ENCODE data around the gene MNAT1.
"Not testable (repeated sequence)": the region's sequence is repeated elsewhere in the genome, so short reads cannot be mapped to it uniquely, and the experiment has no call there.

MNAT1 gene

DNA sequence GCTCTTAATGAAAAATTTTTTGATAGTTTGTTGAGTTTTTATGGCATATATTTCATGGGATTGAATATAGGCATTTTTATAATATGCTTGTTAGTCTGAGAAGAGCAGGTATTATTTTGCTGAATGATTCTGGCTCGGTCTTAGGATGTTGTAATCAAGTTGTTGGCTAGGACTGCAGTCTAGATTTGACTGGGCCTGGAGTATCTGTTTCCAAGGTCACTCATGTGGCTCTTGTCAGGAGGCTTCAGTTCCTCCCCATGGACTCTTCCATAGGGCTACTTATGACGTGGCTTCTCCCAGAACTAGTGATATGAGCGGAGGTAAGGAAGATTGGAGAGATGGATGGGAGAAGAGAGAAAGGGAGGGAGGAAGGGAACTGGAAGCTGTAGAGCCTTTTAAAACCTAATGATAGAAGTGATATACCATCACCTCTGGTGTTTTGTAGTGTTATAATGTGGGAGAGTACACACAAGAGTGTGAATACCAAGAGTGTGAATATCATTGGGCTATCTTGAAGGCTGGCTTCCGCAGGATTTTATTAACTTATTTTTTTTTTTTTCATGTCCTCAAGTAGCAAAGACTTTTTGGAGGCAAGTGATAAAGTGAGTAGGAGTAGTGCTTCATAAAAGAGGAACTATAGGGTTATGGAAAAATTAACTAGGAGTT, 4.4 kb downstream of the MNAT1 start:
- DNase-seq (ENCODE audit: low spot score) = no peak

DNA sequence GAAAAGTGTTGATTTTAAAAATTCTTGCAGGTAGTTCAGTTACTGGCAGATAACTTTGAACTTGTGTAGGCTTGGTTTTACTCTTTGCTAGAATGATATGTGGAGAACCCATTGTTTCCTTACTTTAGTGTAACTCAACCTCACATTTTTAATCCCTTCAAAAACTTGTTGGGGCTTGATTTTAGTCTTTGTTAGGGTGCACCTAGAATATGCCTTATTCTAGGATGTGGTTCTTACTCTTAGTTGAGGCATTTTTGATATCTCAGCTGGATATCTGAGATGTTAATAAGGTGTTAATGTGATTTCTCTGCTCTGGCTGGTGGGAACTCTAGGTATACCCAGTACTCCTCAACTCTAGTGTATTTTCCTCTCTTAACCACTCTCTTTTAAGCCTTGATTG, 10.0 kb downstream of the MNAT1 start:
- no peak for DNase-seq (ENCODE audit: low spot score)

DNA sequence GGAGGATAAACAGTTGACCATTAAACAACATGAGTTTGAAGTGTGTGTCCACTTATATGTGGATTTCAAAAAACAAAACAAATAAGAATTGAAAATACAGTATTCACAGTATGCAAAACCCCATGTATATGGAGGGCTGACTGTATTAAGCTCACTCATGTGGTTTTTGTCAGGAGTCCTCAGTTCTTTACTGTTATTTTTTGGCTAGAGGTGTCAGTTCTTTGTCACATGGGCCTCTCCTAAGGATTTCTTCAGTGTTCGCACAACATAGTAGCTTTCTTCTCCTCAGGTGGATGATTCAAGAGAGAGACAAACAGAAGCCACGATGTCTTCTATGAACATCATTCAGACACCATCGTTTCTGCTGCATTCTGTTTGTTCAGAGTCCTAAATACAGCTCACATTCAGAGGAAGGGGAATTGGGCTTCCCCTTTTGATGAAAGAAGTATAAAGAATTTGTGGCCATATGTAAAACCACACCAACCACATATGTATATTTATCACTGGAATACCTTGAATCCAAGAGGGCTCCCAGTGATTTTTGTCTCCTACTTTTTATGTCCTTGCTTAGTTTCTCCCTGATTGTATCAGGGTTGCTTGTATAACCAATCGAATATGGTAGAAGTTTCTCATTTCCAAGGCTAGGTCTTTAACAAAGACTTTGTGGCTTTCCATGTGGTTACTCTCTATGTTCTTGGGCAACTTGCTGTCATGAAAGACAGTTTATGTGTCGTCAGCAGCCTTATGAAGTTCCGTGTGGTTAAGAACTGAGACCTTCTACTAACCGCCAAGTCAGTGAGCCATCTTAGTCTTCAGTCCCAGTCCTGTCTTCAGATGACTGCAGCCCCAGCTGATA, 18.9 kb downstream of the MNAT1 start:
- no peak for DNase-seq (ENCODE audit: low spot score)

DNA sequence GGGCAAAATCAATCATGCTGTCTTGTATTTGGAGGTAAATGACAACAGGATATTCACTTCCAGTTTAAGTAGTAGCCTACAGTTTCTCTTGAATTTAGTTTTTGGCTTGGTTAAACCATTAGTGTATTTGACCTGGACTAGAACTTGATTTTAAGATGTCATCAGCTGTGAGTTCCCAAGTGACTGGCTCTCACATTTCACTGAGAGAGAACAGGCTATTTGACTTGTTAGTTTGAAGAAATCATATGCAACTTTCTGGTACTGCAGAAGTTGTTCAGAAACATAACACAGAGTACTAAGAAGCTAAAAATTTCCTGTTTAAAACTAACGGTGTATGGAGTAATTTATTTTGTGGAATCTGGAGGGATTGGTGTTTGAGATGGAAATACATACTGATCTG, 22.3 kb downstream of the MNAT1 start:
- DNase-seq (ENCODE audit: low spot score) = no peak

DNA sequence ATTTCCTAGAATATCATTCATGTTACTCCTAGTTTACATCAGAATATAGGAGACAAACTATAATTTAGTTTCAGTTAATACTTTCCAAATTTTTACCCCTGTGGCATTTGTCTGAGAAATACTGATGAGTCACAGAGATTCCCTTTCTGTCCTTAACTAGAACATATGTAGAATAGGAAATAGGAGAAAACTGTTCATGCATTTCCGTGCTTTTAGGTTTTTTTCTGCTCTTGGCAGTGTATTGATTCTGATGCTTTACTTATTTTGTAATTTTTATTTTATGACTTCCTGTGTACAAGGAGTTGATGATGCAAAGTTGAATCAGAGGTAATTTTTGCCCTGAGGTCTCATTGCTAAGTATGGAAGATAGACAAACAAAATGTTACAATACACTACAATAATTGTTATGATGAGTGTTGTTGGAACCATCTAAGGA, 23.0 kb downstream of the MNAT1 start:
- DNase-seq (ENCODE audit: low spot score) = no peak

DNA sequence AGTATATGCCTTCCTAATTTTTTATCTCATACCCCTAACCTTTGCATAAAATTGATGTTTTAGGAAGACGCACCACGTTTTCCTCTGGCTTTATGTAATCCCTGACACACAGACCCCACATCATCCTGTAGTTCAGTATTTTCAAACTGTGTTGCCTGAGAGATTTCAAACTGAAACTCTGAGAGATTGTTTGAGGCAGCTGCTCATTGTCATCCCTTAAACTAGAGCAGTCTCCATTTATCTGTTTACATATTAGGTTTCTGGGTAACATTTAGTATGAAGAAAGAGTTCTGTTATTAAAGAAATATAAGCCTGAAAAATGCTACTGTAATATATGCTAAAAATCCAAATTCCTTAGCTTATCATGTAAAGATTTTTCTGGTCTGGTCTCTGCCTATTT, 24.3 kb downstream of the MNAT1 start:
- no peak for DNase-seq (ENCODE audit: low spot score)

DNA sequence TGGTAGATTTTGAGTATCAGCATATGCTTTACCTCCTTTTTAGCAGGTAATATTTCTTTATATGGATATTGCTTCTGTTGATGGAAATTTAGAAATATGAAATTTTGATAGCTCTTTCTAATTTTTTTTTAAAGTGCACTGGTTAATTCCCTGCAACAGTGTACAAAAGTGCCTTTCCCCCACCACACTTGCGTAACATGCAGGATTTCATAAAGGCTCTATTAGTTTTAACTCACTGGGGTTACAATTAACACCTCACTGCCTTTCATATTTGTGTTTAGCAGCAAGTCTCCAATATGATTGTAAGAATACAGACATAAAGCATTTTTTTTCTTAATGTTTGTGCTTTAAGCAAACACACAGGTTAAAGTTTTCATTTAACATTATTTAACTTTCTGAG, 25.6 kb downstream of the MNAT1 start:
- no peak for DNase-seq (ENCODE audit: low spot score)

DNA sequence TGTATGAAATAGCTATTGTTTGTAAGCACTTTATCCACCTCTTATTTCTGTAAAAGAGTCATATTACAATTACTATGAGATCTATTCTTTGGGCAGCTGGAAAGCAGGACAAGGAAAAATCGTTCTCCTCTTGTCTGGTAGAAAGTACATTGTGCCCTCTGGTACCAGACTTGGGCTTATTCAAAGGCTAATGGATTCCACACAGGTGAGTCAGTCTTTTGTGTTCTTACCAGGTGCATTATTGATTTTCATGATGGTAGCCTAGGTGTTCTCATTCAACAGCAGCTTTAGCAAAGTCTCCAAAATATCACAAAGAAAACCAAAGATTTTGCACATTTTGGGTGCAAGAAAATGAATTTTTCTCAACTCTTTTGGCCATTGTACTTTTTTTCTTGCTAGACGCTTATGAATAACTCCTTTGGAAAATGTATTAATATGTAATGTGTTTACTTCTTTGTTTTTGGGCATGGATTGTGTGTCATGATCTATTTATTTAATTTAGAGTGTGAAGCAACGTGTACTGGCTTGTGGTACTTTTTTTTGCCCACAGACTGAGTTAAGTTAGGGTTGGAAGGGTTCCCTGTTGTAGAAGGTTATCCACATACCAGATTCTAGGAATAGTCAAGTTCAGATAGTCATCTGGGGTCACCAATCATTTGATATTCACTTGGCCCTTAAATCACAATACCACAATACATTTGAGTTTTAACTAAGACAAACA, 26.2 kb downstream of the MNAT1 start:
- DNase-seq (ENCODE audit: low spot score) = peak; percentile 11

DNA sequence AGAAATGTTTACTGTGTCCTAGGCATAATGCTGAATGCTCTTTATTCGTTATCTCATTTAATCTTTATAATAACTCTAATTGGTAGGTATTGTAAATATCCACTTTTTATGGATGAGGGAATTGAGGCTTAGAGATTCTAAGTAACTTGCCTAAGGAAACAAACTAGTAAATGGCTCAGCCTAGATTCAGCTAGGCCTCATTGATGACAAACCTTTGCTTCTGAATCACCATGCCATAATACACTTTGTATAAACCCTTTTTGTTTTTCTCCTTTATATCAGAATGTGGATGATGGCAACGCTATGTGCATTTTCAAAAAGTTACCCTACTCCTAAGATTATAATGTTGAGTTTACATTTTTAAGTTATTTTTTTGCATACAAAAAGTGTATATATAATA, 34.0 kb downstream of the MNAT1 start:
- no peak for DNase-seq (ENCODE audit: low spot score)

DNA sequence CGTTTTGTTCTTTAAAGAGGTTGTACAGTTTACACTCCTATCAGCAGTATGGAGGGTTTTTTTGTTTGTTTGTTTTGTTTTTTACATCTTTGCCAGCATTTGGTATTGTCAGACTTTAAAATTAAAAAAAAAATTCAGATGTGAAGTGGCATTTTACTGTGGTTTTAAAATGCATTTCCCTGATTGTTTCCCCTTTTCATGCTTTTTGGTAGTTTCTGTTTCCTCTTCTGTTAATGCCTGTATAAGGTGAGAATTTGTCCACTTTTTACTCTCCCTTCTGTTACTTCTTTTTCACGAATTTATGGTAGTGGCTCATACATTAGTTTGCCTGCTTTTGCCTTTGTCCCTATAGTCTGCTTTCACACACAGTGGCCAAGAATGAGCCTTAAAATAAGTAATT, 36.6 kb downstream of the MNAT1 start:
- DNase-seq (ENCODE audit: low spot score) = no peak

DNA sequence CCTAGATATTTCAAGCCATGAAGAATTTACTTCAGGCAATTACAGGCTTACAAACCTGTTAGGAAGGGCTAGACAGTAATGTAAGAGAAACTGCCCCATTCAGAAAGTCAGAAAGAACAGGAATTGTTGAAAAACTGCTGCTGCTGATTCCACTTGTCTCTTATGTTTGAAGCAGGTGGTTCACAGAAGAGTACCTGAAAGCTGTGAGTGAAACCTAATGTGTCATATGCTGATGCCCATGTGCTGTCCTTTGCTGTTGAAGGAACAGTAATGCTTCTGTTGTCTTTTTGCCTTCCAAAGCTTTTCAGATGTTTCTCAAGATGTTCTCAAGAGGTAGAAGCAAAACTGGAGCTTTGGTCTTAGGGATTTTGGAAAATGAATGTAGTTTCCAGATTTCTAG, 39.0 kb downstream of the MNAT1 start:
- DNase-seq (ENCODE audit: low spot score) = no peak

DNA sequence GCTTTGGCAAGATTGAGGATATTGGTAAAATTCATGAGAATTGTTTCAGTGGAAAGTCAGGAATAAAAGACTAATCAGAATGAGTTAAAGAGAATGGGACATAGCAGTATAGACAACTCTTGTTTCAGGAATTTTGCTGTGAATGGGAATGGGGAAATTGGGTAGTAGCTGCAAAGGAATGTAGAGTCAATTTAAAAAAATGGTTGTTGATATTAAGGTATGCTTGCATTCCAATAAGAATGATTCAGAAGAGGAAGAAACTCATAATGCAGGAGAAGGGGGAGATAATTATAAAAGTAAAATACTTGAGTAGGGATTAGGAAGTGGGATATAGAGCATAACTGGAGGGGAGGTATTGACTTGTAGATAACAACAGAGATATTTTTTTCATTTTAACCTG, 40.7 kb downstream of the MNAT1 start:
- DNase-seq (ENCODE audit: low spot score) = no peak

DNA sequence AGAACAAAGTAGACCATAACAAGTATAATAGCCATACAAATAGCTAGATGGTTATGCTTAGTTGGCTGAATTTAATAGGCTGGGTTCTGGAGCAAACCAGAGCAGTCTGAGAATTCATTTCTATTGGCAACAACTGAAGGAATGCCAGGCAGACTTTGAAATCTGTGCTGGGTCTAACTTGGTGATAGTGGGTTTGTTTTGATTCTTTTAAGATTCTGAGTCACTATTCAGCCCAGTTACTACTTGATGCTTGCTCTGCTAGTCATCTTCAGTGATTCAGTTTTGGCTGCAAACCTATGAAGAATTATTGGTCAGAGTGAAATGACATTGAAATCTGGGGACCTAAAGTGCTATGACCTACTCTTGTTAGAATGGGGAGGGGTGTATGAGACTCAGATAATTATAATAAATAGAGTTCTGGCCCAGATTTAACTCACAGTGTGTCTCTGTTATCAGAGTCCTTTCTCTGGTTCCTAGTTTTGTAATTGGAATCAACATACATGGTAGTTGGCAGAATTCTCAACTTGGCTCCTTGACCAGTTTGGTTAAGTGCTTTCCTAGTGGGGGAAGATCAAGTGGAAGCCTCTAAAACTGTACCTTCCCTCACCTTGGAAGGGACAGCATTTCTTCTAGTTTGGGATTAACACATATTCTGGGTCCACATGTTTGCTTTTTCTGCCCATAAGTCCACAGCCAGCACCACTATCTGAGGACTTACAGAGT, 43.5 kb downstream of the MNAT1 start:
- no peak for DNase-seq (ENCODE audit: low spot score)

DNA sequence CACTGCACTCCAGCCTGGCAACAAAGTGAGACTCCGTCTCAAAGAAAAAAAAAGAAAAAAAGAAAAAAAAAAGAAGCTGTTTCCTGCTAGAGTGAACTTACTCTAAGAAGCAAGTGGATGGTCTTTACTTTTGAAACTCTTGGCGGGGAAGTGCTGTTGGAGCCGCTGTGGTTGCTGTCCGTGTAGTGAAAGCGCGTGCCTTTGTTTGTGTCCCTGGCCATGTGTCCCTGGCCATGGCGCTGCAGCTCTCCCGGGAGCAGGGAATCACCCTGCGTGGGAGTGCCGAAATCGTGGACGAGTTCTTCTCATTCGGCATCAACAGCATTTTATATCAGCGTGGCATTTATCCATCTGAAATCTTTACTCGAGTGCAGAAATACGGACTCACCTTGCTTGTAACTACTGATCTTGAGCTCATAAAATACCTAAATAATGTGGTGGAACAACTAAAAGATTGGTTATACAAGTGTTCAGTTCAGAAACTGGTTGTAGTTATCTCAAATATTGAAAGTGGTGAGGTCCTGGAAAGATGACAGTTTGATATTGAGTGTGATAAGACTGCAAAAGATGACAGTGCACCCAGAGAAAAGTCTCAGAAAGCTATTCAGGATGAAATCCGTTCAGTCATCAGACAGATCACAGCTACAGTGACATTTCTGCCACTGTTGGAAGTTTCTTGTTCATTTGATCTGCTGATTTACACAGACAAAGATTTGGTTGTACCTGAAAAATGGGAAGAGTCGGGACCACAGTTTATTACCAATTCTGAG, 45.4 kb downstream of the MNAT1 start:
- DNase-seq (ENCODE audit: low spot score) = not testable (repeated sequence)

DNA sequence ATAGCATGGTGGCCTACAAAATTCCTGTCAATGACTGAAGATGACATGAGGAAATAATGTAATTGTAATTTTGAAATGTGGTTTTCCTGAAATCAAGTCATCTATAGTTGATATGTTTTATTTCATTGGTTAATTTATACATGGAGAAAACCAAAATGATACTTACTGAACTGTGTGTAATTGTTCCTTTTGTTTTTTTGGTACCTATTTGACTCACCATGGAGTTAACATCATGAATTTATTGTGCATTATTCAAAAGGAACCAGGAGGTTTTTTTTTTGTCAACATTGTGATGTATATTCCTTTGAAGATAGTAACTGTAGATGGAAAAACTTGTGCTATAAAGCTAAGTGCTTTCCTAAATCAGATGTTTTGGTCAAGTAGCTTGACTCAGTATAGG, 46.0 kb downstream of the MNAT1 start:
- not testable (repeated sequence) for DNase-seq (ENCODE audit: low spot score)

DNA sequence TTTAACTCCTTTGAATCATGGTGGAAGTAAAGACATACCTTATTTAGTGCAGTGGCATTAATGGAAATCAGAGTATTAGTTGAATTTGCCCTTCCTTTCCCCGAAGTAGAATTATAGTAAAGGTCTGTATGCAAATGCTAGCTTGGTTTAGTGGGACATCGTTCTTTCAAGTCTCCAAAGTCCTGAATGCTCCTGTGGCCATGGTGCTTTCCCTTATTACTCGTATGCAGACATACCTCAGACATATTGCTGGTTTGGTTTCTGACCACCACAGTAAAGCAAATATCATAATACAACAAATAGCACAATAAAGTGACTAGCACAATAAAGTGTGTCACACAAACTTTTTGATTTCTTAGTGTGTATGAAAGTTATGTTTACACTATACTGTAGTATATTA, 52.3 kb downstream of the MNAT1 start:
- DNase-seq (ENCODE audit: low spot score) = no peak

DNA sequence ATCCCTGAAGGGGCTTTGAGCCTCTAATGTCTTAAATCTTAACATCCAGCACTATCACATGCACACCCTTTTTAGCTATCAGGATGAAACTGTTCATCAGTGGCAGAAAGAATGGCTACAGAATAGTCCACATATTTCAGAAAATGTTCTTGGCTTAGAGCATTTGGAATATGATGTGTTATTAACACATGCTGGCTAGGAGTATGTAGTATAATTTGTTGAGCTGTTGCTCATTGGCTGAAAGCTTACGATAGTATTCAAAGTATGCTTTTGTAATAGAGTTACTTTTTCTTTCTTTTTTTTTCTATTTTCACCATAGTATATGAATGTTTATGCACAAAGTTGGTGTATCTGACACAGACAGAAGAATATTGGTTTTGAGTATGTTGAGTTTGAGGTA, 55.1 kb downstream of the MNAT1 start:
- no peak for DNase-seq (ENCODE audit: low spot score)

DNA sequence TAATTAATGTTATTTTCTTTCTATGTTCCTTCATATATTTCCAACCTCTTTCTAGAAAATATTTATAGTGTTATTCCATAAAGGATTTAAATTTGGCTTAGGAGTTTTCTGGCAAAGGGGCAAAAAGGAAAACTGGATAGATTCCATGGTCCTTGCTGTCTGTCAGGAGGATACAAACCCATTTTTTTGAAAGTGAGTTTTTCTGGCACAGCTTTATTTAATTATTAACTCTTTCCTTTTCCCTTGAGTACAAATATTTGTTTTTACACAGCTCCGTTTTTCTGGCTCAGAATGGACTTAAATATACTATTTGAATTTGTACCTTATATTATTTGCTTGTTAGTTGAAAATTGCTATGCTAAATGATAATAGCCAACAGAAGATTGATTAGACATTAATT, 56.3 kb downstream of the MNAT1 start:
- DNase-seq (ENCODE audit: low spot score) = peak; percentile 7

DNA sequence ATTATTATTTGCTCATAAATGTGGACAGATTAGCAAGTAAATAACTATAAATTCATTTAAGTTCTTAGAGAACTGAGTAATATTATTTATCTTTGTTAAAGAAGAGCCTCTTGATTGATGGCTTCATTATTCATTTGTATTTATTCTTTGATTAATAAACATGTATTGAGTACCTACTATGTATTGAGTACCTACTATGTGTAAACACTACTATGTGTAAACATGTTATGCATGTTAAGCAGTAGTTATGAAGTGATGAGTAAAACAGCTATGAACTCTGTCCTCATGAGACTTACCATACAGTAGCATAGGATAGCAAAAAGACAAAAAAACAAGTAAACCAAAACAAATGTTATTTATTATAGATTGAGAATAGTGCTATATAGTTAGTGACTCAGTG, 61.9 kb downstream of the MNAT1 start:
- no peak for DNase-seq (ENCODE audit: low spot score)

DNA sequence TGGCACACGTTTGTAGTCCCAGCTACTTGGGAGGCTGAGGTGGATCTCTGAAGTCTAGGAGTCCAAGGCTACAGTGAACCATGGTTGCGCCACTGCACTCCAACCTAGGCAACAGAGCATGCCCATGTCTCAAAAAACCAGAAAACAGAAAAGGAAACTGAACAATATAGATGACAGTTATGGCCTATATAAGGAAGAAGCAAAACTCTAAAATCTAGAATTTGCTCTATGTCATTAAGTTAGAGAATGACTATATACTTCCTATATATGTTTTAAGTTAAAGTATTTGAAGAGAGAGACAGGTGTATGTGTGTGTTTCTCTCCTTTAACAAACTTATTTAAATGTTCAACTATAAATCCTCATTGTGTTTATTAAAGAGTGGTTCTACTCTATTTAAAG, 65.8 kb downstream of the MNAT1 start:
- DNase-seq (ENCODE audit: low spot score) = no peak

DNA sequence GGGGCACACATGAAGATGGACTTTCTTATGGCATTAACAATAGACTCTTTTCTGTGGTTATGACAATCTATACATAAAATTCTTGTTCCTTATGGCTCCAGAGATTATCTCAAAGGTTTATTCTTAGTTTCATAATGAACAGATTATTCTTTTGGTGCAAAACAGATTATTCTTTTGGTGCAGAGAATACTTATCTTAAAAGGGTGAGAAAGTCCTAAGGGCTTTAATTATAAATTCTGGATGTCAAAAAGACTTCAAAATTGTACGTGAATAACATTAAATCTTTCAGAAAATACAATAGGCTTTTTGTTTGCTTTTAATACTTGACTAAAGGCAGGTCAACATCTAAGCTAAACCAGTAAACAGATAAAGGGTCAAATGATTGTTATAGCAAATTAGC, 69.3 kb downstream of the MNAT1 start:
- DNase-seq (ENCODE audit: low spot score) = no peak
